GM19395 (cell line): Measurements from ENCODE around the gene ASTN1.

Experiments
- ATAC-seq: cut with Tn5 transposase; IDR thresholded peaks from one replicate; pipeline ENCODE4 v1.9.1; 2021; ENCODE audit warnings: mild to moderate bottlenecking, moderate library complexity; ENCODE audit not compliant: unreplicated experiment

Gene ASTN1

DNA sequence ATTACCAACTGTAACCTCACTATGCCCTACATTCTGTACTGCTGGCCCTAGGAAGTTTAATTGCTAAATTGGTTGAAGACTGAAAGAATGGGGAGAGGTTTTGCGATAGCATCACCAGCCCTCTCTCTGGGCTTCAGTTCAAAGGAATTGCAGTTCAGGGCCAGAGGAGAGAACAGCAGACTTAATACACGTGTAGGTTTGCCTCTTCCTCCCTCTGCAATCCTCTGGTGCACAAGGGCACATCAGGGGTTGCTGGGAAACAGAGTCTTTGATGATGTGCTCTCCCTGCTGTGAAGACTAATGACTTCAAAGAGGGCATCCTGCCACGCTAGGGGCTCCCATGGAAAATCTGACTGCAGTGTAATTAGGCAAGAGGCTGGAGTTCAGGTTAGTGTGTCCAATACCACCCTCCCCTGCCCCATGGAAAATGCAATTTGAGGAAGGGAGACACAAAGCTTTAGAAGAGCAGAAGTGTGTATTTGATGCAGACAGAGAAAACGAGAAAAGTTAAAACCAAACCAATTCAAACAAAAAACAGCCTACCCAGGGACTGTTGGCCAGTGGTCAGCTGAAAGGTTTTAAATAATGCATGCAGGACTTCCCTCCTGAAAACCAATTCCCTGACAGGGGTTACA lies 167.9 kb downstream of the ASTN1 start:
- ATAC-seq: no peak

DNA sequence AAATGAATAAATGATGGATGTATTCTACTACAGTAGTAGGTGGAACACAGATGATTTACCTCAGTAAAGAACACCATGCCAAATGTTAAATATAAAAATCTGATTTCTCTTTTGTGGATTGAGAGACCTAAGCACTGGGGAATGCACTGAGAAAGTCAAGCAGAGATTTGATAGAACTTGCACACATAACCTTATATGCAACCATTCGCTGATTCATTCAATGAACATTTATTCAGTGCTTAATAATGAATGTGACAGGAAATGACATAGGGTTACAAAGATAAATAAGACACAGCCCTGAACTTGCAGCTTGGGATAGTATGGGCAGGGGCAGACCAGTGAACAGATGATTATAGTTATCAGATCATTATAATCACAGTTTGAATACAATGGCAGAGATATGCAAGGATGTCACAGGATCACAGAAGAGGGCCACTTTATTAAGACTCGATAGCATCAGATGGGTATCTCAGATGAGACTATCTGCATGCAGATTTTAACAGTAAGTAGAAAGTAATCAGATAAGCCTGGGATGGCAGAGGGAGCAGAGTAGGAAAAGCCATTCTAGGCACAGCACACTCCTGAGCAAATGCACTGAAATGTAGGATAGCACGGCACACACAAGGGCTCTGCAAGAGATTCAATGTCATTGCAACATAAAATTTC lies 169.4 kb downstream of the ASTN1 start:
- no peak for ATAC-seq

DNA sequence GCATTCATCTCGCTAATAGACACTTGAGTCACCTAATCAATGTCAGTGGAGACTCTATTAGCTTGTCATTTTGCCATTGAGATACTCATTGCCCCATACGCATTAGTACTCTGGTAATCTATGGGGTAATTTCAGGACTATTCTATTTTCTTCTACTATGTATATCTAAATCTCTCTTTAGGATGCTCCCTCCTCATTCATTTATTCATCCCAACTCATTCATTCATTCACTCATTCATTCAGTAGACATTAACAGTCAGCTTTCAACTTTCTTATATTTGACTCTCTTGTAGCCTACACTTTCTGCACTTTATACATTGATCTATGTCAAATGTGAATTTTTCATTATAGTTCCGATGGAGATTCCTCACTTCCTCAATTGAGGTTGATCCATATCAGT lies 170.9 kb downstream of the ASTN1 start:
- ATAC-seq: no peak

DNA sequence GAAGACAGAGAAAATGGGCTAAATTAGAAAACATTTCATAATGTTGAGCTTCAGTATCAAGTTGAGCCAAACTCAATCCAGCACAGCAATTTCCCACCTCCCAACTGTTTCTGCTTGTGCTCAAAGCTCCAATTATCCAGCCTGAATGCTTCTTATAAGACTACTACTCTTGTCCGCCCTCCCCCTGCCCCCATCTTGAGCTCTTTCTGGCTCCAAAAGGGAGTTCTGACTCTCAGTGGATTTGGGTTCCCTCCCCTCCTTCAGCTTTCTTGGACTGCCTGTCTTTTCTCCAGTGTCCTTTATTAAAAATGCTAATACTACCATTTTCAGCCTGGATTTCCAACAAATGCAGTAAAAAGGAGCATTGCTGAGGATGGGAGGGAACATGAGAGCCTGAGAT lies 174.8 kb downstream of the ASTN1 start:
- no peak for ATAC-seq

DNA sequence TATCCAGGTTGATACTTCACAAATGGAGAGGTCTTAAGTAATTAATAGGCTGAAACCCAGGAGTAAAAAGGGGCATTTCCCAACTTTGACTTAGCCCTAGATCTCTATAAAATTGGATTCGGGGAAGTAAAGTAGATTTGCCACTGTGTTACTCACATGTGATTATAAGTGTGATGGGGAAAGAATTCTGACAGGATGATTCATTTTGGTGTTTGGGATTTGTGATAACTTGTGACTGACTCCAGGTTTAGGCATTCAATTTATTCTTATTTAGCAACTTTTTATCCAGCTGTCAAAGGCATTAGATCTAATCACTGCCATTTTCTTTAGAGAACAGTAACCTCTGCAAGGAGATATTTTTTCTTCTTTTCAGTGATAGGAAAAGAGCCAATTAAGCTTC lies 175.5 kb downstream of the ASTN1 start:
- ATAC-seq: no peak

DNA sequence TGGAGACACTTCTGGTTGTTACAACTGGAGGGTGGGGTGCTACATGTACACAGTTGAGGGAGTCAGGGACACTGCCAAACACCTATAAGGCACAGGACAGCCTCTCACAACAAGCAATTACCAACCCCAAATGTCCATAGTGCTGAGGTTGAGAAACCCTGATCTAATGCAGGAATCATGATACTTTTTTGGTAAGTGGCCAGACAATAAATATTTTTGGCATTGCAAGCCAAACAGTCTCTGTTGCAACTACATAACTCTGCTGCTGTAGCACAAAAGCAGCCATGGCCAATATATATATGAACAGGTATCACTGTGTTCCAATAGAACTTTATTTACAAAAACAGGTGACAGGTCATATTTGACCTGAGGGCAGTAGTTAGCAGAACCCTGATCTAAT lies 177.5 kb downstream of the ASTN1 start:
- no peak for ATAC-seq

DNA sequence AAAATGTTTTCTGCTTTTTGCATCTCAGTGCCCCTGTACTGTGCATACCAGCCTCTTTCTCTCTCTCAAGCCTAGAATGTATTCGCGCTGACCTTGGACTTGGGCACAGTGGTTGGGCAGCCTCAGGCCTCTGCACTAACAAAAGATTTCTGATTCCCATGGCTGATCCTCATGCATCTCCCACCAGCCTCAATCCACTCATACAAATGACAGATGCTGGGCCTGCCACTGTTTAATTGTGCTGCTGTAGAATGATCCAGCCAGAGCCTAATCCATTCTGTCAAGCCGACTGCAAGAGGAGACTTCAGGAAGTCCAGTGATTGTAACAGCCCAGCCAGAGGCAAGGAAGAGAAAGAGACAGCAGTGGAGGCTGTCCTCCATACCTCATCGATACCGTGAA lies 180.8 kb downstream of the ASTN1 start:
- no peak for ATAC-seq

DNA sequence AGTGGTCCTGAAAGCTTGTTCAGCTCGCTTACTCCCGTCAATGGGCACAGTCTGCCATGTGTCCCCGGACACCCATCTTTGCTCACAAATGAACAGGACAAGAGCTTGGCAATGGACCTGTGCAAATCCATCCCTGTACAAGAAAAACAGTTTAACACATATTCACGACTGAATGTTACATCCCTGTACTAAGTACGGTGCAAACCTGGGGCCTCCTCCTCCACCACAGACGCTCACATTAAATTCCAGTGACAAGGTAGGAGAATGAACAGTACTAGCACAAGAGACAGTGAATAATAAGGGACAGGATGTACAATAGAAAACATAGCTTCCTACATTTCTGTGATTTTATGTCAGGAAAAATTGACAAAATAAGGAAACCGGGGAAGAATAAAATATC lies 187.7 kb downstream of the ASTN1 start:
- no peak for ATAC-seq

DNA sequence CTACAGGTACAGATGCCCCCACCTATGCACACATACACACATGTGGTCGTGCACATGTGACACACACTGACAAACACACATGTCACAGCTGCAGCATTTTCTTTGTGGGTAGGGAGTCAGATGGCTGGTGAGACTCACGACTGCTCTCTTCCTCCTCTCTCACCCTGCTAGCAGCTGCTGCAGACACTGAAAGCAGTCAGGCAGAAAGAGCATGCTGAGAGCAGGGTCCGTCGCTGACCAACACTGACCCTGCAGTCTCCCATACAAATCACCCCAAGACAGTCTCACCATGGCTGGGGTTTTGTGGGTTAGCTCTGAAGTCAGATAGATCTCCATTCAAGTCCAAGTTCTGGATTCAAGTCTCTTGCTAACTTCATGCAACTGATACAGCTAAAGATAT lies 188.3 kb downstream of the ASTN1 start:
- ATAC-seq: no peak

DNA sequence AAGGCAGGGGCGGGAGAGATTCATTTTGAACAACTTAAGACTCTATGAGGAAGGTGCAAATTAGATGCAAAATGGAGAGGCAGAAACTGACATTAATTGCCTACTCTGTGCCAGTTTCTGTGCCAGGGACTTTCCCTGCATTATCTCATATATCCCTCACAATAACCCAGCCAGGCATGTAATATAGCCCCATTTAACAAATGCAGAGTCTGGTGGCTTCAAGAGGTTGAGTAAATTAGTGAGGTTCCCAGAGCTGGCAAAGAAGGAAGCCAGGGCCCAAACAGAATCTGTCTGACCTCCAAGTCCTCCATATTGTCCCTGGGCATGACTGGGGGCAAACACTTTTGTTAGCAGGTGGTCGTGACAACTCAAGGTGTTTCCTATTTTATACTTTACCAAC lies 199.8 kb downstream of the ASTN1 start:
- ATAC-seq: no peak

DNA sequence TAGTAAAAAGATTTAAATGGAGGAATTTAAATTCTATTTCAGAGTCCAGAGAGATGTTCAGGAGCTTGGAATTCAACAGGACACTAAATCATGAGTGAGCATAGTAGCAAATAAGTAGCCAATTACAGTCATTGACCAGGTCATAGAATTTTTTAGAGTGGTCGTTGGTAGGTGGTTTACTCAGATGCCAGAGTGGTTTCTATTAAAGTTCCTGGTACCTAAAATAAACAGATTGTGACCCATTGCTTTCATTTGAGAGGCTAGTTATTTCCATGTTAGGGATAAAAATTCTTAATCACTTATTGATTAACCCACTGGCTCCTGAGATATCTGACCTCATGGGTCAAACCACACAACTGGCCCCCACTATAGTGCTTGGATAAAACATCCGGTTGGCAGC lies 201.3 kb downstream of the ASTN1 start:
- ATAC-seq: no peak

DNA sequence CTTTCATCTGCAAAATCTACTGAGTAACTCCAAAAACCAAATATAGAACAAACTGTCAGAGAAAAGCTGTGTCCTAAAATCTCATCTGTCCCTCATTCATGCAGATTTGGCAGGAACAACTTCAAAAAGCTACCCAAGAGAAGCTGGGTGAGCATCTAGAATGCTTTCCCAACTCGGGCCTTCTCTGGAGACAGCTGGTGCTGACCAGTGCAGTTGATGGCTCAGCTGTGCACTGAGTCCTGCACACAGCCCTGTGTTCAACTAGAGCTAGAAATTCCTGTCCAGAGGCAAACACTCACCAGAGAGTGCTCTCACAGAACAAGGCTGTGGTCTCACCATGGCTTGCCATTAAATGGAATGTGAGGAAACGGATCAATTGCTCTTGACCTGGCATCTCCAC lies 202.8 kb downstream of the ASTN1 start:
- no peak for ATAC-seq

DNA sequence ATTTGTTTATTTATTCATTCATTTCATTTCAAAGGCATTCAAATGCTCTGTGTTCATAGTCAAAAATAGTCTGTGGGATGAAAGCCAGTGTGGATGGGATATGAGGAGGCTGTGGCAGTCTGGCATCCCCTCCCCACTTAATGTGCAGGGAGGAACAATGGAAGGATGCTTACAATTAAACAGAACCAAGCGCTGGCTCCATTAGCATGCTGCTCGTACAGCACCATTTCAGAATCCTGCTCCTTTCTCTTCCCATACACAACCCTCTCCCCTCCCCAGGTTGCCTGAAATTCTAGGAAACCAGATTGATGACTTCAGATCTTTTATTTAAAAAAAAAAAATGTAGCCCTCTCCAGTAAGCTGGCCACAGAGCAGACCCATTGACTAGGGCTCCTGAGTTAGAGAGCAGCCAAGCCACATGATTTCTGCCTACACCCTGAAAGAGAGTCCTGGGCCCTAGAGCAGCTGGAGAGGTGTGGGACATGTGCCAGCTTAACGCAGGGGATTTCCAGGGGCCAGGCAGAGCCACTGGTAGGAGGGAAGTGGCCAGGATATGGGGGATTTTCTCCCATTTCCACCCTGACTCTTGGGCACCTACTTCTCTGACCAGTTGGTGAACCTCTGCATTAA lies 205.2 kb downstream of the ASTN1 start:
- no peak for ATAC-seq

DNA sequence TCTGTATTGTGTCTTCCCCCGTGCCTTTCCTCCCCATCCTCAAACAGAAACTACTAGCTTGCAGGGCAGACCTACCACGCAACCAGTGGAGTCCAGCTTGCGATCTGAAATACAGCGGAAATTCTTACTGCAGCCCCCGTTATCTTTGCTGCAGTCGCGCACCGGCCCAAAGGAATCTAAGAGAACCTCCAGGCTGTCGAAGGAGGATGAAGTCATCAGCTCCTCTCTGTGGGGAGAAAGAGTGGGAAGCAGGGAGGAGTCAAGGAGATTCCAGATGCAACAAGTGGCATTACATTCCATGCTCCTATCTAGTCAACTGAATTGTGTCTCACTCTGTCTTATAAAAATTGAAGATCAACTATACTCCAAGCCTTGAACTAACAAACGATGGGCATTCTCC lies 206.9 kb downstream of the ASTN1 start:
- ATAC-seq: no peak

DNA sequence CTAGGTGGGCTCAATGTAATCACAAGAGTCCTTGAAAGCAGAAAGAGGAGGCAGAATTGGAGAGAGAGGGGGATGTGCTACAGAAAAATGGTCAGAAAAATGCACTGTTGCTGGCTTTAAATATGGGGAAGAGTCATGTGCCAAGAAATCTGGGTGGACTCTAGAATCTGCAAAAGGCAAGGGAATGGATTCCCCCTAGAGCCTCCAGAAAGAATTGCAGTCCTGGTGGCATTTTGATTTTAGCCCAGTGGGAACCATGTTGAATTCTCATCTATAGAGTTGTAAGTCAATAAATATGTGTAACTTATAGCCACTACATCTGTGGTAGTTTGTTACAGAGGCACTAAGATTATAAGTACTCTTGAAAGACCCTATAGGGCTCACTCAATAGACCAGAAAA lies 210.3 kb downstream of the ASTN1 start:
- no peak for ATAC-seq

DNA sequence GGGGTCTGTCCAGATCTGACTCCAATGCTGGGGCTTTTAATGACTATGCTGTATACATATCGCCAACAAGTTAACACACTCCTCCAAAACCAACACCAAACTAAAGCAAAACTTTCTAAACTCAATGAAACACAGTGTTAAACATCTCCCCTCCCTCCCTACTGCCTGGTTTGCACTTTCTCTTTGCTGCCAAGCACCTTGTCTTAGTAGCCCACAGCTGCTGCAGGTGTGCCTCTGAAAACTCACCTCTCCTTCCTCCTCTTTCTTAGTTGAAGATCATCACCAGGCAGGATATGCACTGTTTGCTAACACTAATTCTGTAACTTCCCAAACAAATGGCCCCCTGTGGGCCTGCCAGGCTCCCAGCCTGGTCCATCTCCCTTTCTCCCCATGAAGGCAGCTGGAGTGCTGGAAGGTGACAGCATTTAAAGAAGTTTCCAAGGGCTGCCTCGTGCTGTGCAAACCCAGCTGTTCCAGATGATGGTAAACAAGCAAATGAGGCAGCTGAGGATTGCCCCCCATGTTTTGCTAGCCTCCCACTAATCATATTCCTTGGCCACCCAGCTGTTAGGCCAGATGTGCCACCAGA lies 213.7 kb downstream of the ASTN1 start:
- no peak for ATAC-seq

DNA sequence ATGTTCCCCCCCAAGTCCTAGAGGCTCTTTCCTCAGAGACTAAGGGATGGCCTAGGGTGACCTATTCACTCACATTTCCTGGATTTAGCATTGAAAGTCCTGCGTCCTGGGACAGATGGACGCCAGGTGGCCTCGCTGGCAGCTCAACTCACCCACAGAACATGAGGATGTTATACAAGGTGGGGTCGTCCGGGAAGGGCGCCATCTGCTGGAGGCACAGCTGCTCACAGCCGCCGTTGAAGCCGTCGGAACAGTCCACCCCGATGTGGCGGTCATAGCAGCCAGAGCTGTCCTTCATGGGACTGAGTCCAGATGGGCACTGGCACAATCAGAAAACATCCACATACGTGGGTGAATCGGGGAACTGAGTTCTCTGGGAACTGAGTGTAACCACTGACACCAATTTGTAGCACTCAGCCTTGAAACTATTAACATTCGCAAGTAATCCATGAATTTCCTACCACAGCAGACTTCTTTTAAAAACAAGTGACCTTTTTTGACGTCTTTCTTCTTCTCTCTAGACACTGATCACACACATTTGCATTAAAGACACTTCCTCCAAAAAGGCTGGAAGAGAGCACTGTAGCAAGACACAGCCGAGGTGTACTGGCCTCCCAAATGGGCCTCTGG lies 215.4 kb downstream of the ASTN1 start:
- ATAC-seq: peak; percentile 80

DNA sequence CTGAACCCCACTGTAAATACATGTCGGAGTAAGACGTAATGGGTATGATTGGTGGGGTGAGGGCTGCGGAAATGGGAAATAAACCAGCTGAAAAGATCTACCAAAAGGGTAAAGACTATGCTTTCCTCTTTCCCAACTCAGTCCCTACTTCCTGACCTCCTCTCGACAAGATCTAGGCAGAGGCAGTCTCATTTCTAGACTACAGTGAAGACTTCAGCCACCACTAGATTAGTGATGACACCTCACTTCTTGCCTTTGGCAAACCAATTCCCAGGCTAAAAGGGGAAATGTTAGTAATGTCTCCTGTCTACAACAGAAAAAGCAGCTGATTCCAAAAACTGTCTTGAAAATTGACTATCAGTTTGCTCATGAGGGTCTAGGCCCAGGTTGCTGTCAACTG lies 219.9 kb downstream of the ASTN1 start:
- no peak for ATAC-seq

DNA sequence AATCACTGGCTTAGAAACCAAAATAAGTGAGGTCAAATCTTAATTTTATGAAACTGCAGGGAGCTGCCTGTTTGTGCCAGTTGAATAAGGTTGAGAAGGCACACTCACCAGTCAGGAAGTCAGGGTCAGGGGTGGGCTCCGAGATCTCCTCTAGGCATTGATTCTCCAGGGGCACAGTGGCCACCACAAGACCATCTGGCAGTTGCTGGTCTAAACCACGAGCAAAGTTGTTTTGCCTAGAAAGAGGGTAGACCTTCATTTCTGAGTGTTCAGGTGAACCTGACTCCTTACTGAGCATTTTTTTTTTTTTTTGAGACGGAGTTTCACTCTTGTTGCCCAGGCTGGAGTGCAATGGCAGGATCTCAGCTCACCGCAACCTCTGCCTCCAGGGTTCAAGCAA lies 220.7 kb downstream of the ASTN1 start:
- ATAC-seq: no peak

DNA sequence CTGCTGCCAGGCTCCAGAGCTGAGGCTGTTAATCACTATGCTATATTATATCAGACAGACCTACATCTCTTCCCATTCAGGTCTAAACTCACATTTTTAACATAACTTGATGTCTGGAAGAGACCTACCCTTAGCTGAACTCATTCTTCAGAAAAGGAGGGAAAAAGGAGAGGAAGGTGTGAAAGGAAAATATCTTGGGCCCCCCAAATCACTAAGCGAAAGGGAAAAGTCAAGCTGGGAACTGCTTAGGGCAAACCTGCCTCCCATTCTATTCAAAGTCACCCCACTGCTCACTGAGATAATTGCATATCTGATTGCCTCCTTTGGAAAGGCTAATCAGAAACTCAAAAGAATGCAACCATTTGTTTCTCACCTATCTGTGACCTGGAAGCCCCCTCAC lies 222.2 kb downstream of the ASTN1 start:
- ATAC-seq: no peak

DNA sequence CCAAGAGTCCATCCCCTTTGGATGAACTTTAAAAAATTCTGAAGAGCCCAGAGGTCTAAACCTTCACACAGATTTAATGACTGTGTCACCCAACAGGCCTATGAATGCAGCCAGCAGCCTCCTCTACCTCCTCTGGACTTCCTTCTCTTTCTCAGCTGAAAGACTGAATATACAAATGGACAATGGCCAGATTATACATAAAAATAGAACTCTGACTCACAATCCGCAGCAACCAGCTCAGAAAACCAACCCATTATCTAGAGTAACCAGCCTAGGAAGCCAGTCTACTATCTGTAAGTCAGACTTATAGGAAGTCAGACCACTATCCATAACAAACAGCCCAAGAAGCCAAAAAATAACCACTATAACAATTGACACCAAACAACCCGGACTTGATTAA lies 224.5 kb downstream of the ASTN1 start:
- ATAC-seq: no peak

DNA sequence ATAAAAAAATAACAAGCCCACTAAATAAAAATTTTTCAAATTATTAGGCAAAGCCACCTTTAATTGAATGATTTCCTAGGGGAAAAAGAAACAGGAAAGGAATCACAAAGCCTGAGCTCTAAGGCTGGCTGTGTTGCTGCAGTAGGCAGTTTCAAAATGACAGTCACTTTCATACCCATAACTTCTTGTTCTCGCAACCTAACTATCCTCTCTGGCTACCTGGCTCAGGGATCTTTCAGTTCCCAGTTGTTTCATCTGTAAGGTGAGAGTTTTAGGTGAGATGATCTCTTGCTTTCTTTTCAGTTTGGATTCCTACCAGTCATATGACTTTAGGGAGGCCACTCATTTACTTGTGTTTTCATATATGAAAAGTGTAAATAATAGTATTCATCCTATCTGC lies 226.1 kb downstream of the ASTN1 start:
- no peak for ATAC-seq
